Cardiac muscle cell (in vitro differentiated cells and primary cell): ENCODE data around the gene KCNS3. TPM values are rescaled to one million over a fixed set of nuclear protein-coding genes. Genes with fewer than 3 reads are reported as not detected.

Experiments used
- DNase-seq, 2 donors: peaks; one replicate each; pipeline versions ENCODE4 v3.0.0 to v3.0.0-alpha.2; 2010 to 2017; ENCODE audit warnings: low read depth in 1 of 2, low spot score in 1 of 2
- H3K27ac ChIP-seq: fragments of 200-600 bp; sonication (generic); 2 replicates; pipeline ENCODE4 v1.5.1; 2016
- H3K27me3 ChIP-seq: fragments of 200-600 bp; sonication (generic); 2 replicates; pipeline ENCODE4 v1.6.0; 2016; ENCODE audit warnings: control low read depth
- H3K36me3 ChIP-seq: fragments of 200-600 bp; sonication (generic); 2 replicates; pipeline ENCODE4 v1.5.1; 2016; ENCODE audit warnings: control low read depth
- H3K4me1 ChIP-seq: fragments of 200-600 bp; sonication (generic); 2 replicates; pipeline ENCODE4 v1.8.1; 2017; ENCODE audit warnings: low read depth, mild to moderate bottlenecking, mixed run types
- H3K4me3 ChIP-seq: fragments of 200-600 bp; sonication (generic); 2 replicates; pipeline ENCODE4 v1.5.1; 2016; ENCODE audit warnings: mild to moderate bottlenecking
- H3K9me3 ChIP-seq: fragments of 200-600 bp; sonication (generic); 2 replicates; pipeline ENCODE4 v1.5.1; 2017; ENCODE audit warnings: low read depth, mild to moderate bottlenecking, control low read depth
- CTCF ChIP-seq: IDR thresholded peaks from 2 replicates; pipeline ENCODE4 v1.5.1; 2012; ENCODE audit warnings: low read depth, mild to moderate bottlenecking, low read length
- polyA plus RNA-seq: library from polyadenylated mRNA; unstranded; fragments of >200 nt; fragmentation: Nextera tagmentation; extraction: Ambion mirVana; gene quantifications from 2 replicates; pipeline ENCODE4 v1.2.1, GENCODE V29; 2016
- total RNA-seq: library from RNA; depleted of rRNA; stranded (reverse); fragments of >200 nt; gene quantifications from 2 replicates; pipeline ENCODE4 v1.2.3, GENCODE V29; 2016

KCNS3 gene
- total and polyA plus RNA-seq, 2 experiments from 2014 or later: 3.7 to 10.5 TPM

- no peak for DNase-seq
- Histone ChIP-seq H3K27me3 (no peaks in the 10 kb centered on the region), H3K36me3 (no peaks in the 10 kb centered on the region), H3K9me3 (no peaks in the 10 kb centered on the region), H3K4me3 (no peak overlapping the region), H3K4me1 (peaks cover 5% of the 10 kb centered on the region), H3K27ac (no peak overlapping the region)
- TF ChIP-seq CTCF: no peak
Observed at GRCh38 chr2:17975401-17975800, 96.9 kb downstream of the KCNS3 start.

GRCh38 chr2:17976871-17977746 lies 98.6 kb downstream of the KCNS3 start:
- Histone ChIP-seq H3K4me3 (no peak overlapping the region), H3K4me1 (peaks cover 5% of the 10 kb centered on the region), H3K27me3 (no peaks in the 10 kb centered on the region), H3K27ac (no peak overlapping the region), H3K36me3 (no peaks in the 10 kb centered on the region), H3K9me3 (no peaks in the 10 kb centered on the region)
- TF ChIP-seq CTCF: no peak
- peak in 1 of 2 donors; percentile 87 for DNase-seq

- no peak for TF ChIP-seq CTCF
- Histone ChIP-seq H3K27me3 (no peaks in the 10 kb centered on the region), H3K4me1 (peaks cover 5% of the 10 kb centered on the region), H3K27ac (no peak overlapping the region), H3K4me3 (no peak overlapping the region), H3K9me3 (no peaks in the 10 kb centered on the region), H3K36me3 (no peaks in the 10 kb centered on the region)
- no peak for DNase-seq
Observed at GRCh38 chr2:17979707-17980106, 101.2 kb downstream of the KCNS3 start.

- Histone ChIP-seq H3K4me3 (no peak overlapping the region), H3K36me3 (no peaks in the 10 kb centered on the region), H3K9me3 (no peaks in the 10 kb centered on the region), H3K4me1 (peaks cover 5% of the 10 kb centered on the region), H3K27ac (no peak overlapping the region), H3K27me3 (no peaks in the 10 kb centered on the region)
- no peak for TF ChIP-seq CTCF
- DNase-seq: no peak
Observed at GRCh38 chr2:17981936-17982335, 103.5 kb downstream of the KCNS3 start.

Other genes with a start within 250 kb of the KCNS3 start
- 7.8 and 19.2 TPM in 2 replicates for gene SMC6, start 124.9 kb upstream of the KCNS3 start, total RNA-seq
- 13.1 and 17.4 TPM in 2 replicates for gene SMC6, start 124.9 kb upstream of the KCNS3 start, polyA plus RNA-seq
- gene GEN1, start 124.5 kb upstream of the KCNS3 start, total RNA-seq: 5.6 and 8.8 TPM in 2 replicates
- gene GEN1, start 124.5 kb upstream of the KCNS3 start, polyA plus RNA-seq: 4.3 and 7.2 TPM in 2 replicates
- gene MSGN1, start 62.2 kb upstream of the KCNS3 start, total RNA-seq: not detected in 2 replicates
- not detected in 2 replicates for gene MSGN1, start 62.2 kb upstream of the KCNS3 start, polyA plus RNA-seq